Stimulated activated CD4-positive, alpha-beta T cell treated with anti-CD3 and anti-CD28 coated beads, Interleukin-12 subunit alpha, Interleukin-12 subunit beta, amount 100 ng/mL, for 4 hours (primary cell): ENCODE results near the gene ZNF473.
"Not testable (repeated sequence)": the region's sequence is repeated elsewhere in the genome, so short reads cannot be mapped to it uniquely, and the experiment has no call there.

Experiments used
- DNase-seq: peaks from one replicate; pipeline ENCODE4 v3.0.0-alpha.2; 2020

ZNF473 gene

DNA sequence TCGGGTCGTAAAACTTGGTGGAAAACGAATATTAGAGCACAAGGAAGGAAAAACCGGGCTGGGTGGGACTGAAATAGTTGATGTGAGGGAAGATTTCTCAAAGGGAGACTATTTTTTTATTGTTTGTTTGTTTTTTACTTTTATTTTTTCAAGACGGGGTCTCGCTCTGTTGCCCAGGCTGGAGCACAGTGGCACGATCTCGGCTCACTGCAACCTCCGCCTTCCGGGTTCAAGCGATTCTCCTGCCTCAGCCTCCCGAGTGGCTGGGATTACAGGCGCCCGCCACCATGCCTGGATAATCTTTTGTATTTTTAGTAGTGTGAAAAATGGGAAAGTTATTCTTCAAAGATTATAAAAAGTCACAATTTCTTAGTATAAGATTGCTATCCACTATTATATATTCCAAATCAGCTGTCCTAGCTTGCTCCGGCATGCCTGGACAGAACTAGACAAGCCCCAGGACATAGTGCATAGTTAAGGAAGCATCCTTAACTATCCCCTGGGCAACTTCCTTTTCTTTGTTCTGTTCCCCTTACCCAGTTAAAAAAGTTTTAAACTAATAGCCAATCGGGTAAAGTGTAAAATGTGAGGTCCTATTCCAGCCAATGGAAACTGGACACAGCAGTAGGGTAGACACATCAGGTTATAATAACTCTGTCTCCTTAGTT lies 25.6 kb downstream of the ZNF473 start:
- DNase-seq = not testable (repeated sequence)

DNA sequence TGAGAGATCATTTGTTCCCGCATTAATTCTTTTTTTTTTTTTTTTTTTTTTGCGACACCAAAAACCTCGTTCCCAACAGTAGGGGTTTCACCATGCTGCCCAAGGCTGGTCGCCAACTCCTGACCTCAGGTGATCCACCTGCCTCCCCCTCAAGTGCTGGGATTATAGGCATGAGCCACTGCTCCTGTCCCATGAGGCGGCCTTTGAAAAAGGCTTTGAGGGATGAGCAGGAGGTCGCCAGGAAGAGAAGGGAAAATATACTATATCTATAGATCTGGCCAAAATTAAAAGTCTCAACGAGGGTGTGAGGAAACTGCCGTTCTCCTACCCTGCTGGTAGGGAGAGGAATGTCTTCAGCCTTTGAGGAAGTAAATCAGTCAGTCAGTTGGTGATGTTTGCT lies 26.2 kb downstream of the ZNF473 start:
- DNase-seq = no peak

DNA sequence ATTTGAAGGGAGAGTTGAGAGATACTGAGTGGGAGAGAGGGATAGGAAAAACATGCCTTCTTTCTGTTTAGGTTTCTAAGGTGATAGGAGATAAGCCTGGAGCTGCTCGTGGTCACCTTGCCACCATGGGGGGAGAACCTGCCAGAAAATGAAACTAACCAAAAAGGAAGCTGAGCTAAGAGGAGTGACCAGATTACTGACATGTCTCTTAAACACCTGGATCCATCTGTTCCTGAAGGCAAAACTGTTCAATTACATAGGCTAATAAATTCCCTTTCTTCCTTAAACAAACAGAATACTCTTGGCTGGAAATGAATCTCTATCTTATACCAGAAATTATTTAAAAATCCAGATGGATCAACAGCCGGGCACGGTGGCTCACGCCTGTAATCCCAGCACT lies 27.3 kb downstream of the ZNF473 start:
- DNase-seq = no peak

DNA sequence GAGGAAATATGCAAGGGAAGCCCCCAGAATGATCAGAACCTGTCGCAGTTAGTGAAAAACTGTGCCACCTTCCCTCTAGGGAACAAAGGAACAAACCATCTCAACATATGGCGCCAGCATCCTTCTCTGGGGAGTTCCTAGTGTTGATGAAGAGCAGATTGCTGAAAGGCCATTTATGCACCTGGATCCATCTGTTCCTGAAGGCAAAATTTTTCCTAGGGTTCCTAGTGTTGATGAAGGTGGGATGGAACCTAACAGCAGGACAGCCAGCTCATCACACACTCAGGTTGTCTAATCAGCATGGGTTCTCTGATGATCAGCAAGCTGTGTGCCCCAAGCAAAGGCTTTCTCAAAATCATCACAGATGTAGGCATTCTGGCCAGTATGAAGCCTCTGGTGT lies 32.6 kb downstream of the ZNF473 start:
- no peak for DNase-seq

- DNase-seq = no peak
These were observed 33.2 kb downstream of the ZNF473 start for GRCh38 chr19:50059045-50059444.

DNA sequence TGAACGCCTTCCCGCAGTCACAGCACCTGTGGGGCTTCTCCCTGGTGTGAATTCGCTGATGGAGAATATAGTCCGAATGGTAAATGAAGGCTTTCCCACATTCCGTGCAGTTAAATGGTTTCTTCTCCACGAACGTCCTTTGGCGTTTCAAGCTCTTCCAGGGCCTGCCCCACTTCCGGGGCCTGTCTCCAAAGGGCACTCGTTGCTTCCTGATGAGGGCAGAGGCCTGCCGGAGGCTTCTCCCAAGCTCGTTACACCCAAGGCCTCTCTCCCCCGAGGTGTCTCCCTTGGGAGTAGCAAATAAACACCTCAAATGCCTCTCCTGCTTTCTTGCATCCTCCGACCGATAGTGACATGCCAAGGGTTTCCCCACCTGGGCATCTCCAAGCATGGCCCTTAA lies 34.3 kb downstream of the ZNF473 start:
- no peak for DNase-seq

DNA sequence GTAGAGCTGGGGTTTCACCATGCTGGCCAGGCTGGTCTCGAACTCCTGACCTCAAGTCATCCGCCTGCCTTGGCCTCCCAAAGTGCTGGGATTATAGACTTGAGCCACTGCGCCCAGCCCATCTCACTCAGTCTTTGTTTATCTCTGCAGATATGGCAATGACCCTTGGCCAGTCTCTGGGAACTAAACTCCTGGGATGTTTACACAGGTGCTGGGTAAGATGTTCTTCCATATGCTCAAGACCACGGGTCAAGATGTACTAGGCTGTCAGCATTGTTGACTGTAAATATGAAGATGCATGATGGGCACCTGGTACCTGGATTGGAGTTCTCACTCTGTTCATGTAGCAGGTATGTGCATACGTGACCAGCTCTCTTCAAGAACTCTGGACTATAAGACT lies 35.8 kb downstream of the ZNF473 start:
- no peak for DNase-seq

DNA sequence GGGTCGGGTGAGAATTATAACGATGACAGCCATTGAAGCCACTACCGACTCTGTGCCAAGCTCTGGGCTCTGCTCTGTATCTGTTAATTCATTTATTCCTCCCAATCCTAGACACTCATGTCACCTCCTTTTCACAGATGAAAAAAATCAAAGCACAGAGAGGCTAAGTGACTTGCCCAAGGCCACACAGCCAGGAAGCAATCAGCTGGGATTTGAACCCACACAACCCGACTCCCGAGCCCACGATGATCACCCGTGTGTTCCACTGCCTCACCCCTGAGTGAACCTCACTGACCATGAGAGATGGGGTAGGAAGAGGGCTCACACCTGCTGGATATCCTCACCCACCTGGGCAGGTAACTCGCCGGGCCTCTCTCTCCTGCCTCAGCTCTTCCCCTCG lies 40.1 kb downstream of the ZNF473 start:
- DNase-seq = no peak

- DNase-seq = no peak
These were observed 41.8 kb downstream of the ZNF473 start for GRCh38 chr19:50067575-50067974.

DNA sequence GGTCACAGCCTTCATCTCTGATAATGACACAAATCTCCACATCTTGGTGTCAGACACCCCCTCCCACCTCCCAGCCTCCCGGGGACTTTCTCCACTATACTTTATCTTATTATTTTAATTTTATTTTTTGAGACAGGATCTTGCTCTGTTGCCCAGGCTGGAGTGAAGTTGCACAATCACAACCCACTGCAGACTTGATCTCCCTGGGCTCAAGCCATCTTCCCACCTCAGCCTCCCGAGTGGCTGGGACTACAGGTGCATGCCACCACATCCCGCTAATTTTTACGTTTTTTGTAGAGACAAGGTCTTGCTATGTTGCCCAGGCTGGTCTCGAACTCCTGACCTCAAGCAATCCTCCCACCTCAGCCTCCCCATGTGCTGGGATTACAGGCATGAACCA lies 42.6 kb downstream of the ZNF473 start:
- DNase-seq = not testable (repeated sequence)

- DNase-seq = not testable (repeated sequence)
These were observed 49.3 kb downstream of the ZNF473 start for GRCh38 chr19:50075076-50075475.

DNA sequence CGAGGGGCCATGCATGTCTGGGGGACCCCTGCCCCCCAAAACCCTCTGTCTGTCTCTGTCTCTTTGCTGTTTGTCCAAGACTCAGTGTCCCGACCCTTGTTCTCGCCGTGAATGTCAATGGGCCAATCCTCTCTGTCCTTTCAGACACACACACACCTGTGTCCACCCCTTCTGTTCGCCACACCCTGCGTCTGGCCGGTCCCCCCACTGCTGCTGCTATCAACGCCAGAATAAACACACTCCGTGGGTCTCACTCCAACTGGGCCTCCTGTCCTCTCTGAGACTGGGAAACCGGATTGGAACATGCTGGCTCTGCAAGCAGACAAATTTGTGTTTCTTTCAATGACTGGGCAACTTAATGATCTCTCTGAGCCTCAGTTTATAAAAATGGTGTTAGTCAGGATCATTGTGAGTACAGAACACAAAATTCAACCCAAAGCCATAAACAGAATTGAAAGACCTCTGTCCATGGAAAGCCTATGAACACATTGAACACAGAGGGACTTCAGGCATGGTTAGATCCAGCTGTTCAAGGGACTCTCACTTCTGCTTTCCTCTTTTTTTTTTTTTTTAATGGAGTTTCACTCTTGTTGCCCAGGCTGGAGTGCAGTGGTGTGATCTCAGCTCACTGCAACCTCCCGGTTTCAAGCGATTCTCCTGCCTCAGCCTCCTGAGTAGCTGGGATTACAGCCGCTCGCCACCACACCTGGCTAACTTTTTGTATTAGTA lies 50.0 kb downstream of the ZNF473 start:
- DNase-seq = not testable (repeated sequence)

DNA sequence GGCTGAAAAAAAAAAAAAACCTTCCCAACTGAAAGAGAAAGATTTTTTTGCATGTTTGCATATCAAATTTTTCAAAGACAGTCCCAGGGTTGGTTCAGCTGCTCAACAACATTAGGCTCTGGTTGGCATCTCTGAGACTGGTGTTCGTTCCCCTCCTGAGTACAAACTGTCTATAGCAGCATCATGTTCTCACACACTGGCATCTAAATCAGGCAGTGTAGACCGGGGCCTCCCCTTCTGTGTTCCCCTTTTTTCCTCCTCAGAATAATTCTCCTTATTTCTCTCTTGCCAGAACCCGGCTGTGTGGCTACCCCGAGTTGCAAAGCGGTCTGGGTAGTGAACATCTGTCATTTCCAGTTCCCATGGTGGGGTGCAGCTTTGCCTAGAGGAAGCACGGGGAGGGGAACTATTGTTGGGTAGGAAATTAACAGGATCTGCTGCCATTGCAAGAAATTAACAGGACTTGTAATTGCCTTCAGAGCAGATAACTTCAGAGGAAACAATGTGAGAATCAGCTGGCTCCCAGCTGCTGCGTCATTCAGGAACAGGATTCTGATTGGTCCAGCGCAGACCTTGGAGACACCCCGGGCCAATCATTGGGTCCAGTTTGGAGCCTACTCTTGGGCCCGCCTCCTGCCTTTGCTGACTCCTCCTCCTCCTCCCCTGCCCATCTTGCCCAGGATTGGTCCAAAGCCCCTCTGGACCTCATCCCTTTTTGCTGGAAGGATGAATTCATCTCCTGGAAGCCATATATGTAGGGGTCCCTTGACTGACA lies 51.0 kb downstream of the ZNF473 start:
- DNase-seq = not testable (repeated sequence)

DNA sequence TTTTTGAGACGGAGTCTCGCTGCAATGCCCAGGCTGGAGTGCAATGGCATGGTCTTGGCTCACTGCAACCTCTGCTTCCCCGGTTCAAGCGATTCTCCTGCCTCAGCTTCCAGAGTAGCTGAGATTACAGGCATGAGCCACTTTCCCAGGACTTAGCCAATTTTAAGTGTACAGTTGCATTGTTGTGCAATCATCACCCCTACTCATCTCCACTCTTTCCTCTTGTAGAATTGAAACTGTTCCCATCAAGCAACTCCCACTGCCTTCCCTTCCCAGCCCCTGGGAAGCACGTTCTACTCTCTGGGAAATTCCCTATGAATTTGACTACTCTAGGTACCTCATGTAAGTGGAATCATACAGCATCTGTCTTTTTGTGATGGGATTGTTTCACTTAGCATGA lies 53.2 kb downstream of the ZNF473 start:
- not testable (repeated sequence) for DNase-seq

DNA sequence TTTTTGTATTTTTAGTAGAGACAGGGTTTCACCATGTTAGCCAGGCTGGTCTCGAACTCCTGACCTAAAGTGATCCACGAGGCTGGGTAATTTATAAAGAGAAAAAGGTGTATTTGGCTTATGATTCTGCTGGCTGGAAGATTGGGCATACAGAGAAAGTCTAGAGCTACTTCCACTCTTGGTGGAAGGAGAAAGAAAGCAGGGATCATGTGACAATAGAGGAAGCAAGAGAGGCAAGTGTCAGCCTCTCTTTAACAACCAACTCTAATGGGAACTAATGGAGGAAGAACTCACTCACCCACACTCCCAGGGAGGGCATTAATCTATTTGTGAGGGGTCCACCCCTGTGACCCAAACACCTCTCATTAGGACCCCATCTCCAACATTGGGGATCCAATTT lies 58.6 kb downstream of the ZNF473 start:
- not testable (repeated sequence) for DNase-seq

DNA sequence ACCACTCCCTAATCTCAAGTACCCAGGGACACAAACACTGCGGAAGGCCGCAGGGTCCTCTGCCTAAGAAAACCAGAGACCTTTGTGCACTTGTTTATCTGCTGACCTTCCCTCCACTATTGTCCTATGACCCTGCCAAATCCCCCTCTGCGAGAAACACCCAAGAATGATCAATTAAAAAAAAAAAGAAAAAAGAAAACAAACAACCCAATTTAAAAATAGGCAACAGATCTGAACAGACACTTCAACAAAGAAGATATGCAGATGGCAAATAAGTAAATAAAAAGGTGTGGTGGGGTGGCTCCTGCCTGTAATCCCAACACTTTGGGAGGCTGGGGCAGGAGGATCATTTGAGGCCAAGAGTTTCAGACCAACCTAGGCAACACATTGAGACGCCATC lies 61.3 kb downstream of the ZNF473 start:
- not testable (repeated sequence) for DNase-seq

DNA sequence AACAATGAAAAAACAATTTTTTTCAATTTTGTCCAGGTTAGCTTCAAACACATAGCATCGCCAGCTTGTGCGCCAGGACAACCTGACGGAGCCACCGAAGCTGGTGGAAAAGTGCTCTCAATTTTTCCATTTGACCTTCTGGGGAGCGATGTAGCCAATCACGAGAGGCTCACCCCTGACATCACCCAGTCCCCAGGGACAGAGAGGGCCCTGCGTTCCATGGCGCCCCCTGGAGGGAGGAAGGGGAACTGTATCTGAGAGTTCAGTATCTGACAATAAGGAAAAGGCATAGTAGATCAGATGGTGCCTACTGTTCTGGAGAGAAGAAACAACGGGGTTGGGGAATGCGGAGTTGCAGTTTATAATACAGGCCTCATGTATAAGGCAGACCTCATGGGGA lies 64.9 kb downstream of the ZNF473 start:
- DNase-seq = peak; percentile 7

DNA sequence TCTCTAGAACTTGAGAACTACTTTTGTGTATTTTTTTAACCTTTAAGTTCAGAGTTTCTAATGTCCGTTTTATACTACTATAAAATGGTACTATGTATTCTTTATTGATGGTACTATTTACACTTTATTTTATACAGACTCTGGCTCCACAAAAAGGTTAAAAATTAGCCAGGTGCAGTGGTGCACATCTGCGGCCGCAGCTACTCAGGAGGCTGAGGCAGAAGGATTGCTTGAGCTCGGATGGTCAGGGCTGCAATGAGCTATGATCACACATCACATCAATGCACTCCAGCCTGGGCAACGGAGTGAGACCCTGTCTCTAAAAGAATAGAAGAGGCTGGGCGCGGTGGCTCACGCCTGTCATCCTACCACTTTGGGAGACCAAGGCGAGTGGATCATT lies 66.0 kb downstream of the ZNF473 start:
- DNase-seq = not testable (repeated sequence)

DNA sequence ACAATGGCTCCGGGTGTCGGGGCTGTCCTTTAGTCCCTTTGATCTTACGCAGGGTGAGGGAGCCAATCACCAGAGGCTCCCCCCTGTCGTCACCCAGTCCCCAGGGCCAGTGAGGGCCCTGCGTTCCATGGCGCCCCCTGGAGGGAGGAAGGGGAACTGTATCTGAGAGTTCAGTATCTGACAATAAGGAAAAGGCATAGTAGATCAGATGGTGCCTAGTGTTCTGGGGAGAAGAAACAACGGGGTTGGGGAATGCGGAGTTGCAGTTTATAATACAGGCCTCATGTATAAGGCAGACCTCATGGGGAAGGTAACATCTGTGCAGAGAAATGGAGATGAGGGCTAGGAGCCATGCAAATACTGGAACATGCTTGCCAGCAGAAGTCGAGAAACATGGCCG lies 66.8 kb downstream of the ZNF473 start:
- not testable (repeated sequence) for DNase-seq

- not testable (repeated sequence) for DNase-seq
These were observed 72.1 kb downstream of the ZNF473 start for GRCh38 chr19:50097884-50098283.

DNA sequence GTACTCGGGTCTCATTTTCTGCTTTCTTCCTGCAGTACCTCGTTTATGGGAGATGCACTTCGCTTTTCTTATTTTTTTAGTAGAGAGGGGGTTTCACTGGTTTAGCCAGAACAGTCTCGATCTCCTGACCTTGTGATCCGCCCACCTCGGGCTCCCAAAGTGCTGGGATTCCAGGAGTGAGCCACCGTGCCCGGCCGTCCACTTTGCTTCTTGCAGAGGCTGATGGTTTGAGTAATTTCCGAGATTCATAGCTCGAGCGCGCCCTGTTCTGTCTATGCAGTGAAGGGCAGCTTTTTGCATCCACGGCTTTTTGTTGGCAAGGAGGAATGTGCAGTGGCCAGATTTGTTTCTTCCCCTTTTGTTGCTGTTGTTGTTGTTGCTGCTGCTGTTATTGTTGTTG lies 73.1 kb downstream of the ZNF473 start:
- DNase-seq = not testable (repeated sequence)

GRCh38 chr19:50099696-50100095 lies 73.9 kb downstream of the ZNF473 start:
- DNase-seq = not testable (repeated sequence)

DNA sequence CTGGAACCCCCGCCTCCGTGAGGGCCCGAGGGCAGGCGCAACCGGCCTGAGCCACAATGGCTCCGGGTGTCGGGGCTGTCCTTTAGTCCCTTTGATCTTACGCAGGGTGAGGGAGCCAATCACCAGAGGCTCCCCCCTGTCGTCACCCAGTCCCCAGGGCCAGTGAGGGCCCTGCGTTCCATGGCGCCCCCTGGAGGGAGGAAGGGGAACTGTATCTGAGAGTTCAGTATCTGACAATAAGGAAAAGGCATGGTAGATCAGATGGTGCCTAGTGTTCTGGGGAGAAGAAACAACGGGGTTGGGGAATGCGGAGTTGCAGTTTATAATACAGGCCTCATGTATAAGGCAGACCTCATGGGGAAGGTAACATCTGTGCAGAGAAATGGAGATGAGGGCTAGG lies 75.1 kb downstream of the ZNF473 start:
- not testable (repeated sequence) for DNase-seq
